ENCODE measurements around the gene NCDN.

NCDN gene

DNA sequence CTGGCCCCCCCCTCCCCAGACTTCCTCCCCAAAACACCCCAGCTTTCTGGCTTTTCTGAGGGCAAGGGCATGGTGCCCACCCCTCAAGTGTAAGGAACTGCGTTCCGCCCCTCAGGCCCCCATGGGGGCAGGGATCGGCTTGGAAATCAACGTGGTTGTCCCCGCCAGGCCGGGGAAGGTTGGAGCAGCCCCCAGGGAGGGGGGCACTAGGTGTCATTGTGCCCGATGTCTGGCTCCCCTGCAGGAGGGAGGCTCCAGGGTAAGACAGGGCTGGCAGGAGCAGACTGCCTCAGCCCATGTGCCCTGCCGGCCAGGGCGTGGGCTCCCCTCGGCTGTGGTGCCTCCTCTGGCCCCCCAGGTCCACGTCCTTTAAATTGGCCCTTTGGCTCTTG is 8.1 kb downstream of the NCDN start:
- DNase-seq (ENCODE audit: low spot score) = no peak
- TF ChIP-seq, protein P1, sequence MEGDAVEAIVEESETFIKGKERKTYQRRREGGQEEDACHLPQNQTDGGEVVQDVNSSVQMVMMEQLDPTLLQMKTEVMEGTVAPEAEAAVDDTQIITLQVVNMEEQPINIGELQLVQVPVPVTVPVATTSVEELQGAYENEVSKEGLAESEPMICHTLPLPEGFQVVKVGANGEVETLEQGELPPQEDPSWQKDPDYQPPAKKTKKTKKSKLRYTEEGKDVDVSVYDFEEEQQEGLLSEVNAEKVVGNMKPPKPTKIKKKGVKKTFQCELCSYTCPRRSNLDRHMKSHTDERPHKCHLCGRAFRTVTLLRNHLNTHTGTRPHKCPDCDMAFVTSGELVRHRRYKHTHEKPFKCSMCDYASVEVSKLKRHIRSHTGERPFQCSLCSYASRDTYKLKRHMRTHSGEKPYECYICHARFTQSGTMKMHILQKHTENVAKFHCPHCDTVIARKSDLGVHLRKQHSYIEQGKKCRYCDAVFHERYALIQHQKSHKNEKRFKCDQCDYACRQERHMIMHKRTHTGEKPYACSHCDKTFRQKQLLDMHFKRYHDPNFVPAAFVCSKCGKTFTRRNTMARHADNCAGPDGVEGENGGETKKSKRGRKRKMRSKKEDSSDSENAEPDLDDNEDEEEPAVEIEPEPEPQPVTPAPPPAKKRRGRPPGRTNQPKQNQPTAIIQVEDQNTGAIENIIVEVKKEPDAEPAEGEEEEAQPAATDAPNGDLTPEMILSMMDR (IDR thresholded peaks at IDR 0.05; ENCODE audit: extremely low read depth, missing control alignments) = no peak

DNA sequence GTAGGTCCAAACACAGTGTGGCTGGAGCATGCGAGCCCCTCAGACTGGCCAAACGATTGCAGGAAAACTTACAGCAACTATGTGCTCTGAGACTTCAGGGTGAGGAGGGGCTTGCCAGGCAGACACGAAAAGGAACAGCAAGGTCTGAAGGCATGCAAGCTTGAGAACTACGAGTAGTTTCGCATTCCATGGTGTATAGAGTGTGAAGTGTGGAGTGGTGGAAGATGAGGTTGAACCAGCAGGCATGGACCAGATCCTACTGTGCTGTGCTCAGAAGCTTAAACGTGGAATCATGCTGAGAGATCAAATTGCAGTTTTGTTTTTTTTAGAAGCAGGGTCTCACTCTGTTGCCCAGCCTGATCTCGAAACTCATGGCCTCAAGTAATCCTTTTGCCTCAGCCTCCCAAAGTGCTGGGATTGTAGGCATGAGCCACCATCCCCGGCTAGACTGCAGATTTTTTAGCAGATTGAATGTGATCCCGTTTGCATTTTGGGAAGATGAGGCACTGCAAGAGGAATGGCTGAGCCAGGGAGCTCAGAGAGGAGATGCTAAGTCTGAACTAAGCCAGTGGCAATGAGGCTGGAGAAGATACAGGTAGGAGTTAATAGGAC is 10.5 kb downstream of the NCDN start:
- TF ChIP-seq, protein P1 (IDR thresholded peaks at IDR 0.05; ENCODE audit: extremely low read depth, missing control alignments) = no peak
- no peak for DNase-seq (ENCODE audit: low spot score)

DNA sequence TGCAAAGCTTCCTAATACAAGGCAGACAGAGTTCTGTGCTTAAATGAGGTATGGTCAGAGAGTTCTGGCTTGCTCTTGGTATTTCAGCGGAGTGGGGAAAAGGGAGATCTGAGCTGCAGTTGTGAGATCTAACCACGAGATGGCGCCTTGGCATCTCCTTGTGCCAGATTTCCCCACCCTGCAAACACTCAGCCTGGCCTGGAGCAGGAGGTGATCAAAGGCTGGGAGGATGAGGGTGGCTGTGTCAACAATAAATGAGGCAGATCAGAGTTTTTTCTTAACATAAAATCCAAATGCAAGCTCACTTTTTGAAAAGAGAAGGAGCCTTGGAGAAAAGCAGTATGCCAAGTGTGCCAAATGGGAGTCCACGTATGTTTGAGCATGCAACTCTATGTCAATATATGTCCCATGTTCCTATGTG is 11.4 kb downstream of the NCDN start:
- TF ChIP-seq, protein P1 (IDR thresholded peaks at IDR 0.05; ENCODE audit: extremely low read depth, missing control alignments) = peak; percentile 71
- DNase-seq (ENCODE audit: low spot score) = peak; percentile 89

DNA sequence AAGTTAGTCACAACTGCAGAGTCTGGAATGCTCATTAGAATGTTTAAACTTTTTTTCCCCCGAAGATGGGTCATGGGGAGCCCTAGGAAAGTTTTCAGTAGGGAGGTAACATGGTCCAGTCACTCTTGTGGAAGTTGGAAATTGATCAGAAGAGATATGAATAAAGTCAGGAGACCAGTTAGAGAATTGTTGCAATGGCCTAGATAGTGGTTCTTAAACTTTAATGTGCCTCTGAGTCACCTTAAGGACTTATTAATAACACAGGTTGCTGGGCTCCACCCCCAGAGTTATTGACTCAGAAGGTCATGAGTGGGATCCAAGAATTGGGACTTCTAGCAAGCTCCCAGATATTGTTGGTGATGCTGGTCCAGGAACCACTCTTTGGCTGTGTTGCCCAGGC is 12.3 kb downstream of the NCDN start:
- TF ChIP-seq, protein P1 (IDR thresholded peaks at IDR 0.05; ENCODE audit: extremely low read depth, missing control alignments) = no peak
- no peak for DNase-seq (ENCODE audit: low spot score)

DNA sequence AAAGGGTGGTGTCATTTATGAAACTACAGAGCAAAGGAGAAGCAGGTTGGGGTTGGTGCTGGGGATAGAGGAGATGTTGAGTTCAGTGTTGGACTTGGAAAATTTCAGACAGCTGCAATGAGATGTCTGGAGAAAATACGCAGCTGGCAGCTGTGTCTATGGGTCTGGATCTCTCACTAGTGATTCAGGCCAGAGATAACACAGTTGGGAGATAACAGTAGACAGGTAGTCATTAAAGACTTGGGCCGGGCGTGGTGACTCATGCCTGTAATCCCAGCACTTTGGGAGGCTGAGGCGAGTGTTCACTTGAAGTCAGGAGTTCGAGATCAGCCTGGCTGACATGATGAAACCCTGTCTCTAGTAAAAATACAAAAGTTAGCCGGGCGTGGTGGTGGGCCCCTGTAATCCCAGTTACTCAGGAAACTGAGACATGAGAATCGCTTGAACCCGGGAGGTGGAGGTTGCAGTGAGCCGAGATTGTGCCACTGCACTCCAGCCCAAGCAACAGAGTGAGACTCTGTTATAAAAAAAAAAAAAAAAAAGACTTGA is 13.1 kb downstream of the NCDN start:
- TF ChIP-seq, protein P1 (IDR thresholded peaks at IDR 0.05; ENCODE audit: extremely low read depth, missing control alignments) = no peak
- DNase-seq (ENCODE audit: low spot score) = no peak

DNA sequence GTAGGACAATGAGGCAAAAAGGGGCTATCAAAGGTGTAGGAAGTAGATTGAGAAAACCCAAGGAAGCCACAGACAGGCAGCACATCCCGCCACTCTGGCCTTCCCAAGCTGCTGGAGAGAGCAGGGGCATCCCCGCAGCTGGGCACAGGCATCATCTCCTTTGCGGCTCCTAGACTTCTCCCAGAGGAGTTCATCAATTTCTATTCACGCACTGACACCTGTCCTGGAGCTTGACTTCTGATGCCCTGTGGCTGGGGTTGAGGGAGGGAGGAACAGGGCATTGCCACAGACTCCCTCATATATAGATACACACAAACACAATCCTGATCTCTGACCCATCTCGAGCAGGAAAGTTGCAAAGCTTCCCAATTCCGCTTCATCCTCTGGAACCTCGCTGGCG is 13.7 kb downstream of the NCDN start:
- TF ChIP-seq, protein P1 (IDR thresholded peaks at IDR 0.05; ENCODE audit: extremely low read depth, missing control alignments) = no peak
- DNase-seq (ENCODE audit: low spot score) = no peak

DNA sequence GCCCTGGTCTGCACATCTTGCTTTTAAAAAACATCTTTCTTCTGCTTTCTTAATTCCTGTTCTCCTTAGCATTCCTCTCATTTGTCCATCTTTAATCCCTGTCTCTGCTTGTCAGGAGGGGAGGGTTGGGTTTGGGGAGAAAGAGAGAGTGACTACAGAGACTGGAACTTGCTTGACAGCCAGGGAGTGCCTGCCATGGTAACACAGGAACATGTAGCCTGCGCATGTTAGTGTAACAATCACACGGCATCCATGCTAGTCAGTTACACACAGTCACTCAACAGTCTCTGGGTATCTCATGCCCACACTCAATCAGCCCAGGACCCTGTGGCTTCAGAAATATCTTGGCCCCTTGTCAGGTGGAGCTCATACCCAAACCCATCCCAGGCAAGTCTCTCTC is 14.7 kb downstream of the NCDN start:
- no peak for DNase-seq (ENCODE audit: low spot score)
- TF ChIP-seq, protein P1 (IDR thresholded peaks at IDR 0.05; ENCODE audit: extremely low read depth, missing control alignments) = no peak
